Measurements from ENCODE around the gene CSNK1G2.

Gene CSNK1G2

DNA sequence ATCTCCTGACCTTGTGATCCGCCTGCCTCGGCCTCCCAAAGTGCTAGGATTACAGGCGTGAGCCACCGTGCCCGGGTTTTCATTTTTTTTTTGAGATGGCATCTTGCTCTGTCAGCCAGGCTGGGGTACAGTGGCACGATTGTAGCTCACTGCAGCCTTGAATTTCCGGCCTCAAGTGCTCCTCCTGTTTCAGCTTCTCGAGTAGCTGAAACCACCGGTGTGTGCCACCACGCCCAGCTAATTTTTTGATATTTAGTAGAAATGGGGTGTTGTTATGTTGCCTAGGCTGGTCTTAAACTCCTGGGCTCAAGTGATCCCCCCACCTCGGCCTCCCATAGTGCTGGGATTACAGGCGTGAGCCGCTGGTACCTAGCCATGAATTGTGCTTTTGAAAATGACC lies 29.9 kb upstream of the CSNK1G2 start:
- Histone ChIP-seq H3K27ac (ENCODE audit: low read length) (no peak overlapping the region), H3K36me3 (replicated peaks; ENCODE audit: insufficient read depth, low read length) (0 out of 2 replicates have a peak, but pooled peaks cover 2% of the 10 kb centered on the region), H3K4me3 (ENCODE audit: low read length) (no peak overlapping the region), H3K4me2 (ENCODE audit: low read depth, low read length) (no peak overlapping the region), H3K4me1 (ENCODE audit: low read length) (no peaks in the 10 kb centered on the region), H3K27me3 (replicated peaks; ENCODE audit: insufficient read depth, low read length) (no peaks in the 10 kb centered on the region), H4K20me1 (ENCODE audit: insufficient read depth, low read length) (no peaks in the 10 kb centered on the region), H3K79me2 (ENCODE audit: low read length) (peaks cover 89% of the 10 kb centered on the region), H3K9me3 (replicated peaks; ENCODE audit: insufficient read depth, low read length) (no peaks in the 10 kb centered on the region), H3K9ac (ENCODE audit: low read length) (no peak overlapping the region), H3K9me2 (replicated peaks; ENCODE audit: insufficient read depth, low read length) (no peaks in the 10 kb centered on the region), H2AFZ (ENCODE audit: low read length) (no peak overlapping the region), H3F3A (ENCODE audit: insufficient read depth, low read length) (0 out of 2 replicates have a peak, but pooled peaks cover under 1% of the 10 kb centered on the region)
- no peak for DNase-seq
- TF ChIP-seq, protein P1, sequence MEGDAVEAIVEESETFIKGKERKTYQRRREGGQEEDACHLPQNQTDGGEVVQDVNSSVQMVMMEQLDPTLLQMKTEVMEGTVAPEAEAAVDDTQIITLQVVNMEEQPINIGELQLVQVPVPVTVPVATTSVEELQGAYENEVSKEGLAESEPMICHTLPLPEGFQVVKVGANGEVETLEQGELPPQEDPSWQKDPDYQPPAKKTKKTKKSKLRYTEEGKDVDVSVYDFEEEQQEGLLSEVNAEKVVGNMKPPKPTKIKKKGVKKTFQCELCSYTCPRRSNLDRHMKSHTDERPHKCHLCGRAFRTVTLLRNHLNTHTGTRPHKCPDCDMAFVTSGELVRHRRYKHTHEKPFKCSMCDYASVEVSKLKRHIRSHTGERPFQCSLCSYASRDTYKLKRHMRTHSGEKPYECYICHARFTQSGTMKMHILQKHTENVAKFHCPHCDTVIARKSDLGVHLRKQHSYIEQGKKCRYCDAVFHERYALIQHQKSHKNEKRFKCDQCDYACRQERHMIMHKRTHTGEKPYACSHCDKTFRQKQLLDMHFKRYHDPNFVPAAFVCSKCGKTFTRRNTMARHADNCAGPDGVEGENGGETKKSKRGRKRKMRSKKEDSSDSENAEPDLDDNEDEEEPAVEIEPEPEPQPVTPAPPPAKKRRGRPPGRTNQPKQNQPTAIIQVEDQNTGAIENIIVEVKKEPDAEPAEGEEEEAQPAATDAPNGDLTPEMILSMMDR (IDR thresholded peaks at IDR 0.05; ENCODE audit: low read length): no peak

DNA sequence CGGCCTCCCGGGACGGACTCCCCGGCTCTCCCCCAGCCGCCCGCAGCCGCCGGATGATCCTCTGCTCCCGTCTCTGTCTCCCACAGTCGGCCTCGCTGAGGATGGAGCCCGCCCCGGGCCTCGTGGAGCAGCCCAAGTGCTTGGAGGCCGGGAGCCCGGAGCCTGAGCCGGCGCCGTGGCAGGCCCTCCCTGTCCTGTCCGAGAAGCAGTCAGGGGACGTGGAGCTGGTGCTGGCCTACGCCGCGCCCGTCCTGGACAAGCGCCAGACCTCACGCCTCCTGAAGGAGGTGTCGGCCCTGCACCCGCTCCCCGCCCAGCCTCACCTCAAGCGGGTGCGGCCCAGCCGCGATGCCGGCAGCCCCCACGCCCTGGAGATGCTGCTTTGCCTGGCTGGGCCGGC lies 29.0 kb upstream of the CSNK1G2 start:
- no peaks in the 10 kb centered on the region for H3F3A ChIP-seq (ENCODE audit: insufficient read depth, low read length)
- peaks cover 80% of the 10 kb centered on the region for H3K79me2 ChIP-seq (ENCODE audit: low read length)
- H3K9me2 ChIP-seq (replicated peaks; ENCODE audit: insufficient read depth, low read length): no peaks in the 10 kb centered on the region
- H3K4me3 ChIP-seq (ENCODE audit: low read length): no peak overlapping the region
- no peak for TF ChIP-seq EZH2 (optimal IDR thresholded peaks at IDR 0.05; ENCODE audit: low read depth, low read length)
- TF ChIP-seq, protein P1 (IDR thresholded peaks at IDR 0.05; ENCODE audit: low read length): no peak
- TF ChIP-seq EZH2phosphoT487 (IDR thresholded peaks at IDR 0.05; ENCODE audit: low read length): no peak
- H3K4me1 ChIP-seq (ENCODE audit: low read length): no peaks in the 10 kb centered on the region
- no peaks in the 10 kb centered on the region for H4K20me1 ChIP-seq (ENCODE audit: insufficient read depth, low read length)
- no peaks in the 10 kb centered on the region for H3K9me3 ChIP-seq (replicated peaks; ENCODE audit: insufficient read depth, low read length)
- H3K27me3 ChIP-seq (replicated peaks; ENCODE audit: insufficient read depth, low read length): no peaks in the 10 kb centered on the region
- no peak overlapping the region for H3K4me2 ChIP-seq (ENCODE audit: low read depth, low read length)
- no peak overlapping the region for H3K9ac ChIP-seq (ENCODE audit: low read length)
- H3K27ac ChIP-seq (ENCODE audit: low read length): no peak overlapping the region
- H2AFZ ChIP-seq (ENCODE audit: low read length): no peak overlapping the region
- H3K36me3 ChIP-seq (replicated peaks; ENCODE audit: insufficient read depth, low read length): 0 out of 2 replicates have a peak, but pooled peaks cover 2% of the 10 kb centered on the region
- DNase-seq: no peak

DNA sequence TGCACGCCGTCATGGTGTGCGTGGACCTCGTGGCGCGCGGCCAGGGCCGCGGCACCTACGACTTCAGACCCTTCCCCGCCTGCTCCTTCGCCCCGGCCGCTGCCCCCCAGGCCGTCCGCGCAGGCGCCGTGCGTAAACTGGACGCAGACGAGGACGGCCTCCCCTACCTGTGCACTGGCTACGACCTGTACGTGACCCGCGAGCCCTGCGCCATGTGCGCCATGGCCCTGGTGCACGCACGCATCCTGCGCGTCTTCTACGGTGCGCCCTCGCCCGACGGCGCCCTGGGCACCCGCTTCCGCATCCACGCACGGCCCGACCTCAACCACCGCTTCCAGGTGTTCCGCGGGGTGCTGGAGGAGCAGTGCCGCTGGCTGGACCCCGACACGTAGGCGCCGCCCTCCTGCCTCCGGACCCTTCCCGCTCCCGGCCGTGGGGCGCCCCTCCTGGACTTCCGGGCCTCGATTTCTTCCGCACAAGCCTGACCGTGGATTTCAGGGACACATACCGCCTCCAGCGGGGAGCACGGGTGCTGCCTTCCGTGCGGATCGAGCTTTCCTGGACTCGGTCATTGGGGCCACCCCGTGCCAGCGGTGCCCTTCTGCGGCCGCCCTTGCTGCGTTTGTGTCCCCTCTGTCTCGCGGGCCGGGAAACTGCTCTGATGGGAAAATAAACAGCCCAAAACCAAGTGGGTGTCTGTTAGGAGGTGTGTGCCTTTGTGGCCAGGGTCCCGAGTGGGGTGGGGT lies 28.0 kb upstream of the CSNK1G2 start:
- DNase-seq: no peak
- H3K9ac ChIP-seq (ENCODE audit: low read length): no peak overlapping the region
- no peak overlapping the region for H3K27ac ChIP-seq (ENCODE audit: low read length)
- no peak overlapping the region for H2AFZ ChIP-seq (ENCODE audit: low read length)
- no peaks in the 10 kb centered on the region for H3F3A ChIP-seq (ENCODE audit: insufficient read depth, low read length)
- H3K27me3 ChIP-seq (replicated peaks; ENCODE audit: insufficient read depth, low read length): no peaks in the 10 kb centered on the region
- H3K4me3 ChIP-seq (ENCODE audit: low read length): no peak overlapping the region
- TF ChIP-seq, protein P1 (IDR thresholded peaks at IDR 0.05; ENCODE audit: low read length): no peak
- TF ChIP-seq EZH2 (optimal IDR thresholded peaks at IDR 0.05; ENCODE audit: low read depth, low read length) (no peak), EZH2phosphoT487 (IDR thresholded peaks at IDR 0.05; ENCODE audit: low read length) (no peak)
- no peaks in the 10 kb centered on the region for H3K9me3 ChIP-seq (replicated peaks; ENCODE audit: insufficient read depth, low read length)
- H4K20me1 ChIP-seq (ENCODE audit: insufficient read depth, low read length): no peaks in the 10 kb centered on the region
- no peaks in the 10 kb centered on the region for H3K9me2 ChIP-seq (replicated peaks; ENCODE audit: insufficient read depth, low read length)
- 0 out of 2 replicates have a peak, but pooled peaks cover 2% of the 10 kb centered on the region for H3K36me3 ChIP-seq (replicated peaks; ENCODE audit: insufficient read depth, low read length)
- H3K4me1 ChIP-seq (ENCODE audit: low read length): no peaks in the 10 kb centered on the region
- H3K79me2 ChIP-seq (ENCODE audit: low read length): peaks cover 70% of the 10 kb centered on the region
- H3K4me2 ChIP-seq (ENCODE audit: low read depth, low read length): no peak overlapping the region

All from MM.1S (cell line).